IMR-90 (cell line): ENCODE measurements around the gene CEP135. TPM values are rescaled to one million over a fixed set of nuclear protein-coding genes. Genes with fewer than 3 reads are reported as not detected.

Source experiments
- ATAC-seq: fragments of 200-7000 bp; cut with Tn5 transposase; 2 replicates; pipeline ENCODE4 v1.9.1; 2020; ENCODE audit warnings: low read depth, mild to moderate bottlenecking, moderate library complexity
- BruUV-seq: library from RNA; stranded (reverse); fragments of 400-500 nt; replicated peaks from 2 replicates; lab custom pipeline; 2021; lab: Mats Ljungman, UMichigan
- CTCF ChIA-PET: fragments of 300-600 bp; formaldehyde crosslinking; extraction: SDS; loops from one replicate; lab custom pipeline; 2021; ENCODE audit warnings: antibody characterized with exemption; lab: Yijun Ruan, JAX
- POLR2A ChIA-PET: fragments of 300-600 bp; sonication (Branson Sonifier 250); formaldehyde crosslinking; loops from one replicate; lab custom pipeline; 2022; ENCODE audit warnings: antibody characterized with exemption; ENCODE audit not compliant: unreplicated experiment; lab: Charles Lee
- DNase-seq: peaks from one replicate; pipeline ENCODE4 v3.0.0; 2013
- H2AFZ ChIP-seq: replicated peaks from 2 replicates; pipeline ENCODE3; 2013; ENCODE audit warnings: low read length, mild to moderate bottlenecking; ENCODE audit not compliant: poor library complexity
- H2AK5ac ChIP-seq: 2 replicates; pipeline ENCODE4 v1.6.1; 2013; ENCODE audit warnings: low read depth, low read length, inconsistent platforms
- H2AK9ac ChIP-seq: replicated peaks from 2 replicates; pipeline ENCODE3; 2013; ENCODE audit warnings: mild to moderate bottlenecking, low read depth, low read length, moderate library complexity; ENCODE audit not compliant: poor library complexity
- H2BK120ac ChIP-seq: 2 replicates; pipeline ENCODE4 v1.6.1; 2013; ENCODE audit warnings: low read depth, low read length, inconsistent platforms
- H2BK15ac ChIP-seq: 3 replicates; pipeline ENCODE4 v1.6.1; 2013; ENCODE audit warnings: low read depth, low read length, inconsistent platforms
- H2BK20ac ChIP-seq: 2 replicates; pipeline ENCODE4 v1.6.1; 2013; ENCODE audit warnings: low read depth, mild to moderate bottlenecking, inconsistent platforms, low read length, moderate library complexity
- H2BK5ac ChIP-seq: 2 replicates; pipeline ENCODE4 v1.6.1; 2013; ENCODE audit warnings: mild to moderate bottlenecking, low read depth, low read length, inconsistent platforms; ENCODE audit not compliant: poor library complexity, severe bottlenecking
- H3K14ac ChIP-seq: replicated peaks from 2 replicates; pipeline ENCODE4 v1.6.1; 2013; ENCODE audit warnings: low read depth, low read length, inconsistent platforms
- H3K18ac ChIP-seq: 2 replicates; pipeline ENCODE4 v1.6.1; 2013; ENCODE audit warnings: low read depth, low read length, control low read depth
- H3K23ac ChIP-seq: 2 replicates; pipeline ENCODE4 v1.6.1; 2013; ENCODE audit warnings: low read depth, low read length, inconsistent platforms
- H3K27ac ChIP-seq: 2 replicates; pipeline ENCODE4 v1.5.1; 2013; ENCODE audit warnings: mild to moderate bottlenecking, control low read depth, low read length; ENCODE audit not compliant: insufficient read depth
- H3K27me3 ChIP-seq: 2 replicates; pipeline ENCODE4 v1.6.1; 2013; ENCODE audit warnings: low read length; ENCODE audit not compliant: control insufficient read depth, insufficient read depth
- H3K36me3 ChIP-seq: 2 replicates; pipeline ENCODE4 v1.6.1; 2013; ENCODE audit warnings: low read length, mixed read lengths; ENCODE audit not compliant: control insufficient read depth, insufficient read depth
- H3K4ac ChIP-seq: 2 replicates; pipeline ENCODE4 v1.6.1; 2013; ENCODE audit warnings: low read depth, low read length, inconsistent platforms
- H3K4me1 ChIP-seq: 2 replicates; pipeline ENCODE4 v1.6.1; 2013; ENCODE audit warnings: low read length, mixed read lengths; ENCODE audit not compliant: control insufficient read depth, insufficient read depth
- H3K4me2 ChIP-seq: 2 replicates; pipeline ENCODE4 v1.6.1; 2013; ENCODE audit warnings: low read depth, mild to moderate bottlenecking, control low read depth, low read length, moderate library complexity
- H3K4me3 ChIP-seq: 2 replicates; pipeline ENCODE4 v1.5.1; 2013; ENCODE audit warnings: low read depth, mild to moderate bottlenecking, control low read depth, low read length, moderate library complexity; ENCODE audit not compliant: insufficient read depth
- H3K56ac ChIP-seq: 2 replicates; pipeline ENCODE4 v1.6.1; 2013; ENCODE audit warnings: low read length, inconsistent platforms; ENCODE audit not compliant: insufficient read depth; ENCODE audit errors: extremely low read depth
- H3K79me1 ChIP-seq, 2 experiments: 2 replicates each; pipeline ENCODE4 v1.6.1; 2013; ENCODE audit warnings: low read length in 2 of 2, inconsistent platforms in 1 of 2, low read depth in 1 of 2
- H3K9ac ChIP-seq: 2 replicates; pipeline ENCODE4 v1.6.1; 2013; ENCODE audit warnings: low read depth, low read length, control low read depth
- H3K9me1 ChIP-seq: 2 replicates; pipeline ENCODE4 v1.6.1; 2013; ENCODE audit warnings: low read length, inconsistent platforms; ENCODE audit not compliant: insufficient read depth
- H3K9me3 ChIP-seq: 2 replicates; pipeline ENCODE4 v1.6.1; 2013; ENCODE audit warnings: low read length; ENCODE audit not compliant: control insufficient read depth, insufficient read depth
- H4K20me1 ChIP-seq: 2 replicates; pipeline ENCODE4 v1.6.1; 2013; ENCODE audit warnings: low read length, inconsistent platforms; ENCODE audit not compliant: insufficient read depth
- H4K5ac ChIP-seq: 2 replicates; pipeline ENCODE4 v1.6.1; 2013; ENCODE audit warnings: mild to moderate bottlenecking, low read depth, low read length, control low read depth
- H4K8ac ChIP-seq, 2 experiments: 2 replicates each; pipeline ENCODE4 v1.6.1; 2013; ENCODE audit warnings: low read depth in 2 of 2, low read length in 2 of 2, control low read depth in 1 of 2, inconsistent platforms in 1 of 2
- H4K91ac ChIP-seq: 2 replicates; pipeline ENCODE4 v1.6.1; 2013; ENCODE audit warnings: low read depth, low read length, inconsistent platforms; ENCODE audit not compliant: insufficient read depth
- CHD1 ChIP-seq: IDR thresholded peaks from 2 replicates; pipeline ENCODE4 v1.6.1; 2012; ENCODE audit warnings: low read depth, low read length, improper control_type of control experiment
- WGBS, 2 experiments: methylation state at CpG; one replicate each; pipeline versions ENCODE4 v1.1.5 to v1.1.7; 2013; ENCODE audit warnings: missing lambda C conversion rate in 2 of 2; ENCODE audit not compliant: insufficient read length in 1 of 2; ENCODE audit errors: extremely low coverage in 2 of 2; 5-methylcytosine and 5-hydroxymethylcytosine counted together
- dilution Hi-C: fragments of 300-500 bp; cut with HindIII; formaldehyde crosslinking; loops from one replicate; pipeline ENCODE4 v1.14.3; 2018; ENCODE audit warnings: low sequenced_read_pairs; ENCODE audit not compliant: unreplicated experiment
- in situ Hi-C: fragments of 300-500 bp; cut with MboI; formaldehyde crosslinking; loops from 3 replicates; pipeline ENCODE4 v1.14.3; 2019; ENCODE audit warnings: low sequenced_read_pairs, inconsistent platforms, mixed read lengths
- intact Hi-C: fragments of 100-400 bp; cut with micrococcal nuclease; formaldehyde crosslinking; loops from 2 replicates; pipeline ENCODE4 v1.10.0; 2022
- polyA plus RNA-seq, 3 experiments: library from polyadenylated mRNA; depleted of rRNA; stranded (reverse); fragments of >200 nt; gene quantifications; 2 replicates each; pipeline ENCODE4 v1.2.3, GENCODE V29; 2012; ENCODE audit warnings: low replicate concordance in 1 of 3
- total RNA-seq: library from RNA; depleted of rRNA; stranded (reverse); fragments of >200 nt; gene quantifications from 2 replicates; pipeline ENCODE4 v1.2.3, GENCODE V29; 2012
- TF ChIP-seq, protein P1 (sequence below): conservative IDR thresholded peaks from 2 replicates; pipeline ENCODE4 v1.5.1; 2012; ENCODE audit warnings: mild to moderate bottlenecking, low read depth, low read length, improper control_type of control experiment

Gene CEP135
- total and polyA plus RNA-seq, 2 of the 4 experiments (the other 2 are of a cell fraction), result 2.7 to 3.2 TPM

DNA sequence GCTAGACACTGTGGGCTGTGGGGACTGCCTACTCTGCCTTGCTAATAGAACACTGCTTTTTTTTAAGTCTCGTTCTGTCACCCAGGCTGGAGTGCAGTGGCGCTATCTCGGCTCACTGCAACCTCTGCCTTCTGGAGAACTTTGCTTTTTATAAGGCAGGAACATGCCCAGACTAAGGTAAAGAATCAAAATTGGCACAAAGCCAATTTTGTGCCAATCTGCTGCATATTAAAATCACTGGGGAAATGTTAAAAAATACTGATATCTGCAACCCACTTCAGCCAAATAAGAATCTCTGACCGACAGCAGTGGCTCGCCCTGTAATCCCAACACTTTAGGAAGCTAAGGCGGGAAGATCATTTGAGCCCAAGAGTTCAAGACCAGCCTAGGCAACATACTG, 36.5 kb upstream of the CEP135 start:
- ATAC-seq, result no peak
- TF ChIP-seq CHD1, result no peak
- TF ChIP-seq, protein P1, sequence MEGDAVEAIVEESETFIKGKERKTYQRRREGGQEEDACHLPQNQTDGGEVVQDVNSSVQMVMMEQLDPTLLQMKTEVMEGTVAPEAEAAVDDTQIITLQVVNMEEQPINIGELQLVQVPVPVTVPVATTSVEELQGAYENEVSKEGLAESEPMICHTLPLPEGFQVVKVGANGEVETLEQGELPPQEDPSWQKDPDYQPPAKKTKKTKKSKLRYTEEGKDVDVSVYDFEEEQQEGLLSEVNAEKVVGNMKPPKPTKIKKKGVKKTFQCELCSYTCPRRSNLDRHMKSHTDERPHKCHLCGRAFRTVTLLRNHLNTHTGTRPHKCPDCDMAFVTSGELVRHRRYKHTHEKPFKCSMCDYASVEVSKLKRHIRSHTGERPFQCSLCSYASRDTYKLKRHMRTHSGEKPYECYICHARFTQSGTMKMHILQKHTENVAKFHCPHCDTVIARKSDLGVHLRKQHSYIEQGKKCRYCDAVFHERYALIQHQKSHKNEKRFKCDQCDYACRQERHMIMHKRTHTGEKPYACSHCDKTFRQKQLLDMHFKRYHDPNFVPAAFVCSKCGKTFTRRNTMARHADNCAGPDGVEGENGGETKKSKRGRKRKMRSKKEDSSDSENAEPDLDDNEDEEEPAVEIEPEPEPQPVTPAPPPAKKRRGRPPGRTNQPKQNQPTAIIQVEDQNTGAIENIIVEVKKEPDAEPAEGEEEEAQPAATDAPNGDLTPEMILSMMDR, result no peak
- Histone ChIP-seq H2BK15ac (no peak overlapping the region), H4K91ac (no peak overlapping the region), H3K23ac (no peak overlapping the region), H3K9me1 (no peaks in the 10 kb centered on the region), H3K9me3 (no peaks in the 10 kb centered on the region), H2BK5ac (no peak overlapping the region), H2AFZ (no peak overlapping the region), H4K8ac (no peak overlapping the region), H3K27me3 (no peaks in the 10 kb centered on the region), H4K20me1 (no peaks in the 10 kb centered on the region), H4K5ac (no peak overlapping the region), H3K4me3 (no peak overlapping the region), H2BK120ac (no peak overlapping the region), H3K14ac (no peak overlapping the region), H2BK20ac (no peak overlapping the region), H3K4ac (no peak overlapping the region), H3K36me3 (no peaks in the 10 kb centered on the region), H2AK9ac (no peak overlapping the region), H3K79me1 (no peaks in the 10 kb centered on the region), H2AK5ac (no peak overlapping the region), H3K18ac (no peak overlapping the region), H3K27ac (no peak overlapping the region), H3K9ac (no peak overlapping the region), H3K4me1 (peaks cover 4% of the 10 kb centered on the region; the same call in 1 of the 2 replicates), H3K56ac (no peak overlapping the region), H3K4me2 (no peak overlapping the region)
- CTCF ChIA-PET, result no interaction called here
- no TSS peak for BruUV-seq
- intact Hi-C loops (no loop called here), in situ Hi-C loops (no loop called here), dilution Hi-C loops (no loop called here)
- 100% methylated on average over 1 of the region's 6 CpGs; no CpG with 5 or more reads in 1 of the 2 experiments for WGBS, 2 experiments
- DNase-seq, result no peak
- POLR2A ChIA-PET, result no interaction called here
